ENCODE data around the gene TMEM269.

TMEM269 gene

GRCh38 chr1:42784946-42785693, at the start of gene TMEM269:
TSS of gene TMEM269 (plus strand) at chr1:42784991. CDS start at chr1:42789894, 4,903 bp downstream.
- DNase-seq: no peak

- DNase-seq: no peak
Measured at GRCh38 chr1:42735056-42735455, 49.7 kb upstream of the TMEM269 start.

- no peak for DNase-seq
Measured at GRCh38 chr1:42735477-42736105, 49.2 kb upstream of the TMEM269 start.

- DNase-seq: peak; percentile 40
Measured at GRCh38 chr1:42736152-42736551, 48.6 kb upstream of the TMEM269 start.

- no peak for DNase-seq
Measured at GRCh38 chr1:42736571-42737200, 48.1 kb upstream of the TMEM269 start.

GRCh38 chr1:42737257-42737656, 47.5 kb upstream of the TMEM269 start:
- no peak for DNase-seq

- DNase-seq: no peak
Measured at GRCh38 chr1:42737986-42738677, 46.7 kb upstream of the TMEM269 start.

GRCh38 chr1:42738678-42739226, 46.0 kb upstream of the TMEM269 start:
- no peak for DNase-seq

GRCh38 chr1:42739753-42740700, 44.8 kb upstream of the TMEM269 start, which contains the start of gene CLDN19:
TSS of gene CLDN19 (minus strand) at chr1:42740236. CDS start at chr1:42740063, 173 bp downstream.
- DNase-seq: no peak

- no peak for DNase-seq
Measured at GRCh38 chr1:42740851-42741580, 43.8 kb upstream of the TMEM269 start.

- DNase-seq: no peak
Measured at GRCh38 chr1:42741706-42742105, 43.1 kb upstream of the TMEM269 start.

GRCh38 chr1:42742141-42742540, 42.6 kb upstream of the TMEM269 start:
- DNase-seq: no peak

- no peak for DNase-seq
Measured at GRCh38 chr1:42742617-42743316, 42.0 kb upstream of the TMEM269 start.

GRCh38 chr1:42743317-42744147, 41.3 kb upstream of the TMEM269 start:
- no peak for DNase-seq

- DNase-seq: no peak
Measured at GRCh38 chr1:42744148-42744413, 40.7 kb upstream of the TMEM269 start.

- DNase-seq: no peak
Measured at GRCh38 chr1:42745851-42746250, 38.9 kb upstream of the TMEM269 start.

GRCh38 chr1:42746436-42747105, 38.2 kb upstream of the TMEM269 start:
- DNase-seq: no peak

- no peak for DNase-seq
Measured at GRCh38 chr1:42747125-42747524, 37.7 kb upstream of the TMEM269 start.

- DNase-seq: no peak
Measured at GRCh38 chr1:42748021-42748420, 36.8 kb upstream of the TMEM269 start.

All from NCI-H226 (cell line).